Thyroid gland (tissue), 4 donors: ENCODE measurements around the gene PHF19.

Source experiments
- POLR2A ChIP-seq, 2 donors: fragments of 450-650 bp; IDR thresholded peaks; one replicate each; pipeline ENCODE4 v1.6.1; 2017; ENCODE audit warnings: antibody characterized with exemption in 2 of 2, mild to moderate bottlenecking in 2 of 2, moderate library complexity in 1 of 2
- TF ChIP-seq, protein P1 (sequence below), 6 experiments: fragments of 200-600 bp in 3 of 6; fragments of 450-650 bp in 3 of 6; sonication (generic) in 3 of 6; IDR thresholded peaks; one replicate each; pipeline ENCODE4 v1.5.1; 2016 to 2019; ENCODE audit warnings: antibody characterized with exemption in 6 of 6, mild to moderate bottlenecking in 2 of 6, inconsistent platforms in 1 of 6, moderate library complexity in 1 of 6

DNA sequence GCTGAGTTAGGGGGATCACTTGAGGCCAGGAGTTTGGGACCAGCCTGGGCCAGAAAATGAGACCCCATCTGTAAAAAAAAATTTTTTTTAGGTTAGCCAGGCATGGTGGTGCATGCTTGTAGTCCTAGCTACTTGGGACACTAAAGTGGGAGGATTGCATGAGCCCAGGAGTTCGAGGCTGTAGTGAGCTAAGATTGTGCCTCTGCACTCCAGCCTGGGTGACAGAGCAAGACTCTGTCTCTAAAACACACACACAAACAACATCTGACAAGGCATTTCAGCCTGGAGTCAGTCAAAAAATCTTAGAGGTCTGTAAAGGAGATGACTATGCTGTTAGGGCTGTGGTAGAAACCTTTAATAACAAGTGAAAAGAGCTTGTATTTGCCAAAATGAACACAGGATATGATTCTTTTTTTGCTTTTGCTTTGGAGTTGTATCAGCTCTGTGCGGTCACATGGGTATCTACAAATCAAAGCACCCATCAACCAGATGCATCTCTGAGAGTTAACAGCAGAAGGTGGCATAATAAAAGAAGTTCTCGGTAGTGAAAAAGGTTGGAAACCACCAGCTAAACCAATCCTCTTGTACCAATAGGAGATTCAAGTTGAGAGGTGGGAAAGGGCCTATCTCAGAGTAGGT lies 30.6 kb downstream of the PHF19 start:
- TF ChIP-seq POLR2A (IDR thresholded peaks at IDR 0.05): no peak
- TF ChIP-seq, protein P1, sequence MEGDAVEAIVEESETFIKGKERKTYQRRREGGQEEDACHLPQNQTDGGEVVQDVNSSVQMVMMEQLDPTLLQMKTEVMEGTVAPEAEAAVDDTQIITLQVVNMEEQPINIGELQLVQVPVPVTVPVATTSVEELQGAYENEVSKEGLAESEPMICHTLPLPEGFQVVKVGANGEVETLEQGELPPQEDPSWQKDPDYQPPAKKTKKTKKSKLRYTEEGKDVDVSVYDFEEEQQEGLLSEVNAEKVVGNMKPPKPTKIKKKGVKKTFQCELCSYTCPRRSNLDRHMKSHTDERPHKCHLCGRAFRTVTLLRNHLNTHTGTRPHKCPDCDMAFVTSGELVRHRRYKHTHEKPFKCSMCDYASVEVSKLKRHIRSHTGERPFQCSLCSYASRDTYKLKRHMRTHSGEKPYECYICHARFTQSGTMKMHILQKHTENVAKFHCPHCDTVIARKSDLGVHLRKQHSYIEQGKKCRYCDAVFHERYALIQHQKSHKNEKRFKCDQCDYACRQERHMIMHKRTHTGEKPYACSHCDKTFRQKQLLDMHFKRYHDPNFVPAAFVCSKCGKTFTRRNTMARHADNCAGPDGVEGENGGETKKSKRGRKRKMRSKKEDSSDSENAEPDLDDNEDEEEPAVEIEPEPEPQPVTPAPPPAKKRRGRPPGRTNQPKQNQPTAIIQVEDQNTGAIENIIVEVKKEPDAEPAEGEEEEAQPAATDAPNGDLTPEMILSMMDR (IDR thresholded peaks at IDR 0.05): no peak
